Hepatocyte (in vitro differentiated cells): ENCODE results near the gene TRPM3. TPM values are rescaled to one million over a fixed set of nuclear protein-coding genes. Genes with fewer than 3 reads are reported as not detected.

Source experiments
- DNase-seq: peaks from one replicate; pipeline ENCODE4 v3.0.0-alpha.2; 2016; ENCODE audit warnings: low spot score
- H2AFZ ChIP-seq: fragments of 200-600 bp; sonication (generic); 2 replicates; pipeline ENCODE4 v1.6.0; 2016; ENCODE audit warnings: antibody characterized with exemption, mild to moderate bottlenecking
- H3K27ac ChIP-seq: fragments of 200-600 bp; sonication (generic); 2 replicates; pipeline ENCODE4 v1.5.1; 2016; ENCODE audit warnings: mild to moderate bottlenecking
- H3K27me3 ChIP-seq: fragments of 200-600 bp; sonication (generic); 2 replicates; pipeline ENCODE4 v1.6.1; 2016
- H3K36me3 ChIP-seq: fragments of 200-600 bp; sonication (generic); replicated peaks from 2 replicates; pipeline ENCODE4 v1.5.1; 2016; ENCODE audit warnings: low read depth; ENCODE audit not compliant: insufficient read depth
- H3K4me1 ChIP-seq: fragments of 200-600 bp; sonication (generic); 2 replicates; pipeline ENCODE4 v1.5.1; 2016; ENCODE audit warnings: mild to moderate bottlenecking, moderate library complexity; ENCODE audit not compliant: insufficient read depth
- H3K4me2 ChIP-seq: fragments of 200-600 bp; sonication (generic); 2 replicates; pipeline ENCODE4 v1.6.0; 2016
- H3K4me3 ChIP-seq: fragments of 200-600 bp; sonication (generic); 2 replicates; pipeline ENCODE4 v1.5.1; 2016; ENCODE audit warnings: mild to moderate bottlenecking
- H3K79me2 ChIP-seq: fragments of 200-600 bp; sonication (generic); 2 replicates; pipeline ENCODE4 v1.6.0; 2017; ENCODE audit warnings: mild to moderate bottlenecking
- H3K9me2 ChIP-seq: fragments of 200-600 bp; sonication (generic); replicated peaks from 2 replicates; pipeline ENCODE4 v1.6.0; 2017; ENCODE audit warnings: mild to moderate bottlenecking; ENCODE audit not compliant: insufficient read depth
- H3K9me3 ChIP-seq: fragments of 200-600 bp; sonication (generic); 2 replicates; pipeline ENCODE4 v1.5.1; 2016; ENCODE audit warnings: low read depth, mild to moderate bottlenecking
- H4K20me1 ChIP-seq: fragments of 200-600 bp; sonication (generic); 2 replicates; pipeline ENCODE4 v1.6.0; 2016; ENCODE audit warnings: mild to moderate bottlenecking; ENCODE audit not compliant: insufficient read depth, poor library complexity, severe bottlenecking
- CTCF ChIP-seq: fragments of 200-600 bp; sonication (generic); IDR thresholded peaks from 2 replicates; pipeline ENCODE4 v1.5.1; 2016; ENCODE audit warnings: antibody characterized with exemption, mild to moderate bottlenecking; ENCODE audit not compliant: poor library complexity
- EZH2 ChIP-seq: fragments of 200-600 bp; sonication (generic); IDR thresholded peaks from 2 replicates; pipeline ENCODE4 v1.6.1; 2016; ENCODE audit warnings: antibody characterized with exemption, mild to moderate bottlenecking, borderline replicate concordance
- EZH2phosphoT487 ChIP-seq: fragments of 200-600 bp; sonication (generic); IDR thresholded peaks from one replicate; pipeline ENCODE4 v1.6.1; 2018; ENCODE audit warnings: antibody characterized with exemption, mild to moderate bottlenecking, low read depth, moderate library complexity; ENCODE audit not compliant: unreplicated experiment, severe bottlenecking
- WGBS: methylation state at CpG from one replicate; pipeline ENCODE4 v1.1.6; 2016; ENCODE audit warnings: low lambda C conversion rate; ENCODE audit errors: missing lambda C conversion rate; 5-methylcytosine and 5-hydroxymethylcytosine counted together
- polyA plus RNA-seq: library from polyadenylated mRNA; unstranded; fragments of >200 nt; fragmentation: Nextera tagmentation; extraction: Ambion mirVana; gene quantifications from 2 replicates; pipeline ENCODE4 v1.2.1, GENCODE V29; 2016
- total RNA-seq: library from RNA; depleted of rRNA; stranded (reverse); fragments of >200 nt; gene quantifications from 2 replicates; pipeline ENCODE4 v1.2.3, GENCODE V29; 2014

TRPM3 gene
- total and polyA plus RNA-seq, 2 experiments from 2014 or later: 0.60 to 0.68 TPM

GRCh38 chr9:70502690-70503089, 618.7 kb downstream of the TRPM3 start:
- no peaks in the 10 kb centered on the region for H3K36me3 ChIP-seq
- DNase-seq: no peak
- H2AFZ ChIP-seq: no peak overlapping the region

GRCh38 chr9:70500793-70501192, 620.6 kb downstream of the TRPM3 start:
- no peaks in the 10 kb centered on the region for H3K4me1 ChIP-seq
- H3K9me3 ChIP-seq: no peaks in the 10 kb centered on the region
- no peaks in the 10 kb centered on the region for H4K20me1 ChIP-seq
- no peak for DNase-seq
- H3K9me2 ChIP-seq: no peaks in the 10 kb centered on the region
- H3K27me3 ChIP-seq: no peaks in the 10 kb centered on the region
- no peak overlapping the region for H3K27ac ChIP-seq
- no peak overlapping the region for H3K4me3 ChIP-seq
- no peaks in the 10 kb centered on the region for H3K36me3 ChIP-seq
- H3K79me2 ChIP-seq: no peaks in the 10 kb centered on the region
- TF ChIP-seq EZH2 (no peak), EZH2phosphoT487 (no peak), CTCF (no peak)
- no peak overlapping the region for H3K4me2 ChIP-seq
- WGBS: 33% methylated on average over 1 of the region's 1 CpG
- H2AFZ ChIP-seq: no peak overlapping the region

More at GRCh38 chr9:70502690-70503089, 618.7 kb downstream of the TRPM3 start:
- TF ChIP-seq EZH2: no peak
- no peak for TF ChIP-seq EZH2phosphoT487
- TF ChIP-seq CTCF: no peak
- H3K27ac ChIP-seq: no peak overlapping the region
- H4K20me1 ChIP-seq: no peaks in the 10 kb centered on the region
- H3K4me3 ChIP-seq: no peak overlapping the region
- H3K27me3 ChIP-seq: no peaks in the 10 kb centered on the region
- no peak overlapping the region for H3K4me2 ChIP-seq
- no peaks in the 10 kb centered on the region for H3K9me3 ChIP-seq
- H3K79me2 ChIP-seq: no peaks in the 10 kb centered on the region
- H3K9me2 ChIP-seq: no peaks in the 10 kb centered on the region
- no peaks in the 10 kb centered on the region for H3K4me1 ChIP-seq
- 94% methylated on average over 1 of the region's 1 CpG for WGBS

GRCh38 chr9:70499621-70500020, 621.8 kb downstream of the TRPM3 start:
- no peak overlapping the region for H3K4me2 ChIP-seq
- H3K36me3 ChIP-seq: no peaks in the 10 kb centered on the region
- DNase-seq: no peak
- no peak overlapping the region for H3K4me3 ChIP-seq
- H3K27ac ChIP-seq: peak overlapping the region; percentile 49
- no peaks in the 10 kb centered on the region for H3K27me3 ChIP-seq
- no peaks in the 10 kb centered on the region for H3K4me1 ChIP-seq
- no peaks in the 10 kb centered on the region for H3K9me2 ChIP-seq
- TF ChIP-seq CTCF: no peak
- TF ChIP-seq EZH2: no peak
- no peak for TF ChIP-seq EZH2phosphoT487
- no peaks in the 10 kb centered on the region for H3K9me3 ChIP-seq
- H4K20me1 ChIP-seq: no peaks in the 10 kb centered on the region
- 61% methylated on average over 1 of the region's 1 CpG for WGBS
- no peaks in the 10 kb centered on the region for H3K79me2 ChIP-seq
- no peak overlapping the region for H2AFZ ChIP-seq

GRCh38 chr9:70498866-70499265, 622.6 kb downstream of the TRPM3 start:
- H2AFZ ChIP-seq: no peak overlapping the region
- no peaks in the 10 kb centered on the region for H3K9me2 ChIP-seq
- H3K36me3 ChIP-seq: no peaks in the 10 kb centered on the region
- no peaks in the 10 kb centered on the region for H3K4me1 ChIP-seq
- H3K79me2 ChIP-seq: no peaks in the 10 kb centered on the region
- 81% methylated on average over 3 of the region's 3 CpGs for WGBS
- H3K27me3 ChIP-seq: no peaks in the 10 kb centered on the region
- DNase-seq: no peak
- TF ChIP-seq EZH2phosphoT487: no peak
- no peak for TF ChIP-seq EZH2
- TF ChIP-seq CTCF: no peak
- H3K9me3 ChIP-seq: no peaks in the 10 kb centered on the region
- no peaks in the 10 kb centered on the region for H4K20me1 ChIP-seq
- H3K4me2 ChIP-seq: no peak overlapping the region
- H3K4me3 ChIP-seq: no peak overlapping the region
- H3K27ac ChIP-seq: no peak overlapping the region
